Liver (tissue), 3 donors: ENCODE data around the gene PACSIN3.

Source experiments
- CTCF ChIP-seq: fragments of 150-350 bp; IDR thresholded peaks from 2 replicates; pipeline ENCODE4 v1.5.1; 2017; ENCODE audit warnings: improper control_type of control experiment, low read depth, low read length; ENCODE audit not compliant: missing input control
- HNF4G ChIP-seq: IDR thresholded peaks from 2 replicates; pipeline ENCODE4 v1.6.1; 2016; ENCODE audit warnings: antibody characterized with exemption
- JUND ChIP-seq, 2 donors: IDR thresholded peaks; 2 replicates each; pipeline ENCODE4 v1.6.1; 2016; ENCODE audit warnings: antibody characterized with exemption in 2 of 2
- MAX ChIP-seq: IDR thresholded peaks from 2 replicates; pipeline ENCODE4 v1.6.1; 2016; ENCODE audit warnings: antibody characterized with exemption
- RAD21 ChIP-seq, 2 donors: IDR thresholded peaks; 2 replicates each; pipeline ENCODE4 v1.6.1; 2016; ENCODE audit warnings: antibody characterized with exemption in 2 of 2, mild to moderate bottlenecking in 2 of 2
- SP1 ChIP-seq: IDR thresholded peaks from 2 replicates; pipeline ENCODE4 v1.6.1; 2018; ENCODE audit warnings: antibody characterized with exemption, mild to moderate bottlenecking
- TAF1 ChIP-seq: conservative IDR thresholded peaks from 2 replicates; pipeline ENCODE4 v1.6.1; 2016; ENCODE audit warnings: antibody characterized with exemption, mild to moderate bottlenecking
- YY1 ChIP-seq: IDR thresholded peaks from 2 replicates; pipeline ENCODE4 v1.6.1; 2016; ENCODE audit warnings: antibody characterized with exemption, mild to moderate bottlenecking
- ZBTB33 ChIP-seq: IDR thresholded peaks from 2 replicates; pipeline ENCODE4 v1.6.1; 2016; ENCODE audit warnings: antibody characterized with exemption
- donor health status: healthy.
- donor health status: healthy.

- TF ChIP-seq CTCF (no peak), SP1 (no peak), MAX (no peak), TAF1 (no peak), YY1 (no peak), RAD21 (IDR thresholded peaks at IDR 0.05) (no peak), JUND (IDR thresholded peaks at IDR 0.05) (no peak), HNF4G (no peak), ZBTB33 (no peak)
These were observed 15.0 kb downstream of the PACSIN3 start for GRCh38 chr11:47171061-47171838.
